ENCODE measurements around the gene VPS26C.

Gene VPS26C

GRCh38 chr21:37266515-37267221 lies 466 bp downstream of the VPS26C start:
- Histone ChIP-seq H3K27me3 (ENCODE audit: insufficient read depth, low read length, poor library complexity, severe bottlenecking) (no peaks in the 10 kb centered on the region), H3K9me2 (replicated peaks; ENCODE audit: low read depth, low read length) (no peaks in the 10 kb centered on the region), H3K36me3 (ENCODE audit: insufficient read depth, low read length) (no peaks in the 10 kb centered on the region), H3K4me3 (ENCODE audit: low read length, poor library complexity, severe bottlenecking) (peak overlapping the region; percentile 91), H2AFZ (ENCODE audit: low read length) (peak overlapping the region; percentile 60; the same call in 1 of the 2 replicates), H4K20me1 (ENCODE audit: insufficient read depth, low read length, poor library complexity, severe bottlenecking) (peaks cover 24% of the 10 kb centered on the region), H3K4me2 (ENCODE audit: low read depth, low read length, poor library complexity, severe bottlenecking) (peak overlapping the region; percentile 97), H3K4me1 (ENCODE audit: insufficient read depth, low read length, poor library complexity, severe bottlenecking) (peaks cover 52% of the 10 kb centered on the region), H3K9ac (ENCODE audit: low read depth, low read length, poor library complexity, severe bottlenecking) (peak overlapping the region; percentile 87), H3F3A (ENCODE audit: low read depth) (no peaks in the 10 kb centered on the region; the same call in 1 of the 2 replicates), H3K79me2 (ENCODE audit: insufficient read depth, low read length) (peaks cover 64% of the 10 kb centered on the region), H3K9me3 (ENCODE audit: insufficient read depth, low read depth, low read length) (no peaks in the 10 kb centered on the region)
- TF ChIP-seq EZH2phosphoT487 (IDR thresholded peaks at IDR 0.05; ENCODE audit: borderline replicate concordance) (no peak), CTCF (conservative IDR thresholded peaks at IDR 0.05; ENCODE audit: low read length) (no peak)

GRCh38 chr21:37264808-37265207 lies 2.3 kb downstream of the VPS26C start:
- Histone ChIP-seq H4K20me1 (ENCODE audit: insufficient read depth, low read length, poor library complexity, severe bottlenecking) (peaks cover 24% of the 10 kb centered on the region), H3K9ac (ENCODE audit: low read depth, low read length, poor library complexity, severe bottlenecking) (peak overlapping the region; percentile 87), H3K9me3 (ENCODE audit: insufficient read depth, low read depth, low read length) (no peaks in the 10 kb centered on the region), H3K4me1 (ENCODE audit: insufficient read depth, low read length, poor library complexity, severe bottlenecking) (peaks cover 57% of the 10 kb centered on the region), H3K79me2 (ENCODE audit: insufficient read depth, low read length) (peaks cover 83% of the 10 kb centered on the region), H3K4me2 (ENCODE audit: low read depth, low read length, poor library complexity, severe bottlenecking) (peak overlapping the region; percentile 97), H3K27me3 (ENCODE audit: insufficient read depth, low read length, poor library complexity, severe bottlenecking) (no peaks in the 10 kb centered on the region), H3F3A (ENCODE audit: low read depth) (no peaks in the 10 kb centered on the region; the same call in 1 of the 2 replicates), H2AFZ (ENCODE audit: low read length) (no peak overlapping the region), H3K9me2 (replicated peaks; ENCODE audit: low read depth, low read length) (no peaks in the 10 kb centered on the region), H3K36me3 (ENCODE audit: insufficient read depth, low read length) (no peaks in the 10 kb centered on the region), H3K4me3 (ENCODE audit: low read length, poor library complexity, severe bottlenecking) (peak overlapping the region; percentile 91)
- TF ChIP-seq EZH2phosphoT487 (IDR thresholded peaks at IDR 0.05; ENCODE audit: borderline replicate concordance) (no peak), CTCF (conservative IDR thresholded peaks at IDR 0.05; ENCODE audit: low read length) (no peak)

GRCh38 chr21:37263827-37264600 lies 3.1 kb downstream of the VPS26C start:
- H3K79me2 ChIP-seq (ENCODE audit: insufficient read depth, low read length): peaks cover 91% of the 10 kb centered on the region

More at GRCh38 chr21:37263827-37264600, 3.1 kb downstream of the VPS26C start:
- Histone ChIP-seq H3K9ac (ENCODE audit: low read depth, low read length, poor library complexity, severe bottlenecking) (peak overlapping the region; percentile 87), H3K4me1 (ENCODE audit: insufficient read depth, low read length, poor library complexity, severe bottlenecking) (peaks cover 65% of the 10 kb centered on the region), H3K36me3 (ENCODE audit: insufficient read depth, low read length) (no peaks in the 10 kb centered on the region), H3K4me3 (ENCODE audit: low read length, poor library complexity, severe bottlenecking) (peak overlapping the region; percentile 91), H4K20me1 (ENCODE audit: insufficient read depth, low read length, poor library complexity, severe bottlenecking) (peaks cover 24% of the 10 kb centered on the region), H2AFZ (ENCODE audit: low read length) (no peak overlapping the region), H3F3A (ENCODE audit: low read depth) (no peaks in the 10 kb centered on the region; the same call in 1 of the 2 replicates), H3K4me2 (ENCODE audit: low read depth, low read length, poor library complexity, severe bottlenecking) (peak overlapping the region; percentile 97), H3K9me2 (replicated peaks; ENCODE audit: low read depth, low read length) (no peaks in the 10 kb centered on the region), H3K27me3 (ENCODE audit: insufficient read depth, low read length, poor library complexity, severe bottlenecking) (no peaks in the 10 kb centered on the region), H3K9me3 (ENCODE audit: insufficient read depth, low read depth, low read length) (no peaks in the 10 kb centered on the region)
- no peak for TF ChIP-seq EZH2phosphoT487 (IDR thresholded peaks at IDR 0.05; ENCODE audit: borderline replicate concordance)
- TF ChIP-seq CTCF (conservative IDR thresholded peaks at IDR 0.05; ENCODE audit: low read length): peak; percentile 36
